GM21723 (cell line): Measurements from ENCODE around the gene LAMC3.
"Not testable (repeated sequence)": the region's sequence is repeated elsewhere in the genome, so short reads cannot be mapped to it uniquely, and the experiment has no call there.

Experiments used
- ATAC-seq: cut with Tn5 transposase; IDR thresholded peaks from one replicate; pipeline ENCODE4 v1.9.1; 2021; ENCODE audit warnings: mild to moderate bottlenecking, moderate library complexity; ENCODE audit not compliant: unreplicated experiment

Gene LAMC3

DNA sequence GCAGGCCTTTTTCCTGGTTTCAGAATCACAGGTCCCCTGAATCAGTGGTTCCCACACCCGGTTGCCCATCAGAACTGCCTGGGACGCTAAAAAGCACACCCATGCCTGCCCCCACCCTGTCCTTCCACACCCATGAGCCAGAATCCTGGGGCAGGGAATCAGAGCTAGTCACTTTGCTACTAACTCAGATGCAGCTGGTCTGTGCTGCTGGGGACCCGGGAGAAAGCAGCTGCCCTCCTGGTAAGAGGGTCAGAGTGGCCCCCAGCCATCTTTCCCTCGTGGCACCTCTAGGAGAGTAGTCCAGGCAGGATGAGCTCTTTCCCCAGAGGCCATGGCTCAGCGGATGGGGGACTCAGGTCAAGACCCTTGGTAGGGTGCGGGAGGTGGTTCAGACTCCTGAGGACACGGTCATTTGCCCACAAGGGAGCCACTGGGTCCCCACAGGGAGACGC is 105.1 kb downstream of the LAMC3 start:
- ATAC-seq: no peak

- ATAC-seq: not testable (repeated sequence)
Observed at GRCh38 chr9:131115360-131115742, 106.4 kb downstream of the LAMC3 start.

DNA sequence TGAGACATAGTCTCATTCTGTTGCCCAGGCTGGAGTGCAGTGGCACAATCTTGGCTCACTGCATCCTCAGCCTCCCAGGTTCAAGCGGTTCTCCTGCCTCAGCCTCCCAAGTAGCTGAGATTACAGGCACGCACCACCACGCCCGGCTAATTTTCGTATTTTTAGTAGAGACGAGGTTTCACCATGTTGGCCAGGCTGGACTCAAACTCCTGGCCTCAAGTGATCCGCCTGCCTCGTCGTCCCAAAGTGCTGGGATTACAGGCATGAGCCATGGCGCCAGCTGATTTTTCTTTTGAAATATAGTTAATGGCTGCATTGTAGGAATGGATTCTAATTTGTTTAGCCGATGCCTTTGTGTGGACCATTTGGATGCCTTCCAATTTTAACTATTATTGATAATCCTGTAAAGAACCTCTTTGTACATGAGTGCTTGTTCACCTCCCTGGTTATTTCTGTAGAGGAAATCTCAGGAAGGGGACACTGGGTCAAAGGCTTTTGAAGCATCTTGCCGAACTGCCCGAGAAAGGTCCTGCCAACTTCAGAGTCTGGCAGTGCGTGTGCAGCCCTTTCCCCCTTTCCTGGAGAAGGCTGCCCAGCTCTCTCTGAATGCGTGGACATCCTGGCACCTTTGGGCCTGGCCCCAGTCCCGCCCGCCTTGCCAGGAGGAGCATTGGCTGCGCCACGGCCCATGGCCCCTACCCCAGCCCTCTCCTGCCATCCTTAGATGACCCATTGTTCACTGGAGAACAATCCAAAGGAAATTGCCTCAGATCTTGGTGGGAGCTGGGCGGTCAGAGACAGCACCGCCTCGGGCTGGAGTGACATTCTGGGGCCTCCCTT is 107.5 kb downstream of the LAMC3 start:
- ATAC-seq: no peak

DNA sequence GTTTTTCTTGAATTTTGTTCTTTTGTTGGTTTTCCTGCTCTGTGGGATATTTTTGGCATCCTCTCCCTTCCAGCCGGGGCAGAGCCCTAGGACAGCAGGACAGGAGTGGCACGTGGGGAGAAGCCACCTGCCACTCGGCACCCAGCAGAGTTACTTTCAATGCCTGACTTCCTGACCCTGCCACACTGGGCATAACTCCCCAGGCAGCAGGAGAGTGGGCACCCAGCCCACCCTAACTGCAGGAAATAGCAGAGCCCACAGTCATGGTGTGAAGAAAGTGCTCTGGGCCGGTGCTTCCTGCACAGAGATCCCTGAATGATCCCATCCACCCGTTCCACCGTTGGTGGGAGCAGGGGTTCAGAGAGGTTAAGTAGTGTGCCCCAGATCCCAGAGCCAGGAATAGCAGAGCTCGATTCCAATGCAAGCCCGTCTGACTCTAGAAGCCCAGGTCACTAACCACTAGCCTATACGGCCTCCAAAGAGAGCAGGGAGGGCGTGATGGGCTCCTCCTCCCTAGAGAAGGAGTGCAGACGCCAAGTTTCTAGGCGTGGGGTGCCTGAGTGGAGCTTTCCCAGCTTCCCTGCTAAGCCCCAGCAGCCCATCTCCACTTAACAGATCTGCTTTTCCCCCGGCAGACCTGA is 108.3 kb downstream of the LAMC3 start:
- ATAC-seq: no peak

DNA sequence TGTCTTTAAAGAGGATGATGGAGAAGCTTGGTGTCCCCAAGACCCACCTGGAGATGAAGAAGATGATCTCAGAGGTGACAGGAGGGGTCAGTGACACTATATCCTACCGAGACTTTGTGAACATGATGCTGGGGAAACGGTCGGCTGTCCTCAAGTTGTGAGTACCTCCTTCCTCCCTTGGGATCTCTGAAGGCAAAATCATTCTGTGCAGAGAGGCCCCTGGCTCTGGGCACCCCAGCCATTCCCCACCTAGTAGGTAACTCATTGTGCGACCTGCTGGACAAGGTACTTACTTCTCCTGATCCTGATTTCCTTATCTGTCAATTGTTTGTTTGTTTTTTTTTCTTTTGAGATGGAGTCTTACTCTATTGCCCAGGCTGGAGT is 108.8 kb downstream of the LAMC3 start:
- no peak for ATAC-seq

GRCh38 chr9:131119600-131119999 is 110.6 kb downstream of the LAMC3 start:
- ATAC-seq: no peak

GRCh38 chr9:131120620-131121228 is 111.8 kb downstream of the LAMC3 start:
- ATAC-seq: no peak

DNA sequence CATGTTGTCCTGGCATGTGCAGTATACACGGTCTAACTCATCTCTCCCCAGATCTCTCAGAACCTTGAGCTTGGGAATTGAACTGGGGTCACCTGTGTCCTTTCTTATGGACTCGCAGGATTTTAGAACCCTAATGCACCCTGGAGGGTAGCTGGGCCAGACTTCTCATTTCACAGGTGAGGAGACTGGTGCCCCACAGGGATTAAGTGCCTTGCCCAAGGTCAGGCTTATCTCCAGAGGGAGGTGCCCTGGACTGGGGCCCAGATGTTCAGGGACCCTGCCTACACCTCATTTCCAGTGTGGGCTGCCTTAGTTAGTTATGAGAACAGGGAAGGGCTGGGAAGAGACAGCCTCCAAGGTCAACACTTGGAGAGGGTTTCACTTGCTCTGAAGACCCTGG is 112.4 kb downstream of the LAMC3 start:
- no peak for ATAC-seq

- ATAC-seq: no peak
Observed at GRCh38 chr9:131122158-131122557, 113.2 kb downstream of the LAMC3 start.

GRCh38 chr9:131125038-131125287 is 116.0 kb downstream of the LAMC3 start:
- ATAC-seq: no peak

- peak; percentile 93 for ATAC-seq
Observed at GRCh38 chr9:131125288-131126058, 116.5 kb downstream of the LAMC3 start, which contains the start of gene NUP214. Gene NUP214 (plus strand): TSS chr9:131125586. CDS start chr9:131125705, 119 bp downstream.

- no peak for ATAC-seq
Observed at GRCh38 chr9:131126059-131126426, 117.1 kb downstream of the LAMC3 start.

DNA sequence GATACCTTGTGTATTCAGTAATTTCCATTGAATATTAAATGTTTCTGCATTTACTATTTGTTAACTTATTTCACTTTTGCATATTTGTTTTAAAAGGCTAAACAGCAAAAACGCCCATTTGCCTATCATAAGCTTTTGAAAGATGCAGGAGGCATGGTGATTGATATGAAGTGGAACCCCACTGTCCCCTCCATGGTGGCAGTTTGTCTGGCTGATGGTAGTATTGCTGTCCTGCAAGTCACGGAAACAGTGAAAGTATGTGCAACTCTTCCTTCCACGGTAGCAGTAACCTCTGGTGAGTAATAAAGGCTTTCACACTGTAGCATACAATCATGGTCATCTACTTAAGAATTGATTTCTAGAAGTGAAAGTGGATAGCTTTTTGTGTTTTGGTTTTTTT is 120.2 kb downstream of the LAMC3 start:
- ATAC-seq: no peak

- ATAC-seq: no peak
Observed at GRCh38 chr9:131138676-131139075, 129.7 kb downstream of the LAMC3 start.

- ATAC-seq: no peak
Observed at GRCh38 chr9:131140112-131140511, 131.1 kb downstream of the LAMC3 start.

DNA sequence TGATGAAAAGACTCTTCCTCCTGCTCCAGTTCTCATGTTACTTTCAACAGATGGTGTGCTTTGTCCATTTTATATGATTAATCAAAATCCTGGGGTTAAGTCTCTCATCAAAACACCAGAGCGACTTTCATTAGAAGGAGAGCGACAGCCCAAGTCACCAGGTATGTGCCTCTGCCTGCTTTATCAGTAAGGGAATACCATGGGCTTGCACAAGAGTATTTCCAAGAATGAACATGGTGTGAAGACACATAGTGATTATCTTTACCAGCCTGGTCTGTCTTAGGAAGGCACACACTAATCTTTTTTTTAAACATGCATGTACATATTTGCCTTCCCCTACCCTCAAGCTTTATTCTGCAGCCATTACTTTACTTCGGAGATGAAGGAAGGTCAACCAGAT is 131.6 kb downstream of the LAMC3 start:
- no peak for ATAC-seq

DNA sequence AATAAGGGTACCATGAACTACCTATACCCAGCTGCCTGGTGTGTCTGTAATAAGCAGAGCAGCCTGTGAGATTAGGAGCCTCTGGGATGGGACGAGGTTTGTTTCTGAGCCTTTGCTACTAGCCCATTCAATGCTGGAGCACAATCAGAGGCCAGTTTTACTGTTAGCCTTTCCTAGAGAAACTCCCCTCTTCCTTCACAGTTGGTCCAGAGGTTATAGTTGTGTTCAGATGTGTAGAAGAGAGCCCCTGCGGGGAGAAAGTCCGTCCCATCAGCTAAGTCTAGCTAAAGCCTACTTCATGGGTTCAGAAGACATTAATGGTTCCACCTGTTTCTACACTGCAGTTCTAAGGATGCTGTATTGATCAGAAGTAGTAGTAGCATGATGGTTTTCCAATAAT is 133.2 kb downstream of the LAMC3 start:
- ATAC-seq: no peak
